Large intestine (tissue), 3 donors: ENCODE results near the gene TEX26. TPM values are rescaled to one million over a fixed set of nuclear protein-coding genes. Genes with fewer than 3 reads are reported as not detected.

Source experiments
- DNase-seq, 2 donors: peaks; one replicate each; pipeline versions ENCODE4 v3.0.0 to v3.0.0-alpha.2; 2013
- H3K27ac ChIP-seq: one replicate; pipeline ENCODE4 v1.5.1; 2013; ENCODE audit warnings: low read length
- H3K27me3 ChIP-seq: 2 replicates; pipeline ENCODE4 v1.6.1; 2013; ENCODE audit warnings: low read length; ENCODE audit not compliant: control insufficient read depth, insufficient read depth
- H3K36me3 ChIP-seq: 2 replicates; pipeline ENCODE4 v1.6.1; 2013; ENCODE audit warnings: low read length; ENCODE audit not compliant: control insufficient read depth, insufficient read depth
- H3K4me1 ChIP-seq: one replicate; pipeline ENCODE4 v1.6.1; 2013; ENCODE audit warnings: low read length; ENCODE audit not compliant: control insufficient read depth, insufficient read depth
- H3K4me3 ChIP-seq: one replicate; pipeline ENCODE4 v1.5.1; 2013; ENCODE audit warnings: low read length
- H3K9me3 ChIP-seq: one replicate; pipeline ENCODE4 v1.6.1; 2013; ENCODE audit warnings: mild to moderate bottlenecking, low read depth, low read length, moderate library complexity; ENCODE audit not compliant: control insufficient read depth
- WGBS: methylation state at CpG from one replicate; pipeline ENCODE4 v1.1.5; 2013; ENCODE audit warnings: low lambda C conversion rate; ENCODE audit not compliant: insufficient coverage; 5-methylcytosine and 5-hydroxymethylcytosine counted together
- polyA plus RNA-seq: library from polyadenylated mRNA; unstranded; fragments of 120-200 nt; gene quantifications from one replicate; pipeline ENCODE4 v1.2.1, GENCODE V29; 2013

The TEX26 gene
- polyA plus RNA-seq, 1 donor, result 0.12 TPM

DNA sequence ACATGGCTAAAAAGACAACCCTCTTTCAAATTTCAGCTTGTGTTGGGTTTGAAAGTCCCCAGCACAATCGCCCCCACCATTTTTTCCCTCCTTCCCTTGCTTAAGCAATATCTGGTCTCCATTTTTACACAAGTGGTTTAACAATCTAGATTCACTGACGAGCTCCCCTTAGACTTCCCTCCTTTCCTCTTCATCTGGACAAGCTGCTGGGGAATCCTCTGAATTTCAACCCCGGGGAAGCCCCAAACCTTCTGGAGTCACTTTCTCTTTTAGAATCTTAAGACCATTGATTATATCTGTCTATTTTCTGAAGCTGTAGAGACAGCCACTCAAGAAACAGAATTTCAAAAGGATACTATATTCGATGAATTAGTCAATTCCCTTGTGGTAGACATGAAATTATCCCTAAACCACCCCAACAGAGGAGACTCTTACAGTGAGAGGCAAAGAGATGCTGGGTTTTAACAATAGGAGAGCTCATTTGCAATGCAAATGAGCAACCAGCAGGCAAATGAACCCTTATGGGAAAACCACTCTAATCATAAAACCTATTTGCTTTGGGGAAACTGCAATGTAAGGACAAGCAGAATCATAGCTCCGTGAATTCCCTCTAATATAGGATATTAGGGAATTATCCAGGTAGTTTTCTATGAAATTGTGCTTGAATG, 78.9 kb downstream of the TEX26 start:
- Histone ChIP-seq H3K36me3 (no peaks in the 10 kb centered on the region), H3K4me1 (no peaks in the 10 kb centered on the region), H3K27me3 (peaks cover 2% of the 10 kb centered on the region), H3K27ac (no peak overlapping the region), H3K4me3 (no peak overlapping the region), H3K9me3 (no peaks in the 10 kb centered on the region)
- 80% methylated on average over 1 of the region's 5 CpGs for WGBS
- no peak for DNase-seq

DNA sequence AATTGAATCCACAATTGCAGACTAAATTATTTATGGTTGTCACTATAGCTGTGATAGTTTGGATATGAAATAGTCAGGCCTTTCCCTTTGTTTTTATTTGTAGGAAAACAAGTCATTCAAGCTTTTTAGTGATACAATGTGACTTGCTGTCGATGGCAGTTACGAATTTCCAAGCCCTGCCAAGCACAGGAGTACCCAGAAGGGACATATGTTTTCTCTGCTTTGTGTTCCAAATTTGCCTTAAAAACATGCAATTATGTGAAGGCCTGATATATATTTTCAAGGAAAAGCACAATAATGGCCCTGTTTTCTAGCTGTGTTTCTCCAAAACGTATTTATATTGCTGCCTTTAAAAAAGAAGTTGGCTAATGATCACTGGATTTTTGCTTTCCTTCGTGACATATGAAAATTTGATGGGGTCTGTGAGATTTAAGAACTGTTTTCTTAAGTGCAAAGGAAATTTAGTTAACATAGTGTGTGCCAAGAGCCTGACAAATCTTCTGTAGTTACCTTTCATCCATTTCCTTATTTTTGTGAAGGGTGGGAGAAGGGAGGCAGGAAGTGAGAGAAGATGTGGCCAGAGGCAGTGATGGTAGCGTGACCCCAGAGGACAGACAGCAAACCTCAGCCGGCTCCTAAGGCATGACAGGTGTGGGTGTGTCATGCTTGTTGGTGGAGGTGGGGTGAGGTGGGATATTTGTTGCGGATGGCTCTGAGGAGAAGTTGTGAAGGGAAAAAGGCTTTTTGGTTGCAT, 79.6 kb downstream of the TEX26 start:
- no peaks in the 10 kb centered on the region for H3K9me3 ChIP-seq
- no peak overlapping the region for H3K4me3 ChIP-seq
- no peak overlapping the region for H3K27ac ChIP-seq
- peaks cover 2% of the 10 kb centered on the region for H3K27me3 ChIP-seq
- no peaks in the 10 kb centered on the region for H3K36me3 ChIP-seq
- WGBS, result 27% methylated on average over 3 of the region's 7 CpGs
- no peak for DNase-seq
- no peaks in the 10 kb centered on the region for H3K4me1 ChIP-seq

DNA sequence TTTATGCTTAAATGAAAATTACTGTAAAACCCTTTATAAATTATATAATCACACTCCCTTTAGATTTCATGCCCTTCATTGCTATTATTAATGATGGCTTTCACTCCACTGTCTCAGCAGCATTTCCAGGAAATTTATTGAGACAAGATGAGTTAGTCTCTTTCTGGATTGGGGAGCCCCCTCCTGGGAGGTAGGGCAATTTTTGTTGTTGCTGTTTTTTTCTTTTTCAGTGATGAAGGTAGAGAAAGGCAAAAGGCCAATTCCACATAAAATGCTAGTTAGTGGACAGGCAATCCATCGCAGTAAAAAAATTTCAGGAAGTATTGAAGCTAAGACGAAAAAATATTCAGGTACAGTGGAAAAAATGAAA, 80.2 kb downstream of the TEX26 start:
- Histone ChIP-seq H3K27ac (no peak overlapping the region), H3K36me3 (no peaks in the 10 kb centered on the region), H3K4me1 (no peaks in the 10 kb centered on the region), H3K27me3 (peaks cover 2% of the 10 kb centered on the region), H3K4me3 (no peak overlapping the region), H3K9me3 (no peaks in the 10 kb centered on the region)
- no peak for DNase-seq
- 86% methylated on average over 2 of the region's 2 CpGs for WGBS

GRCh38 chr13:31014456-31014855, 82.0 kb downstream of the TEX26 start:
- Histone ChIP-seq H3K4me1 (no peaks in the 10 kb centered on the region), H3K9me3 (no peaks in the 10 kb centered on the region), H3K27ac (no peak overlapping the region), H3K4me3 (no peak overlapping the region), H3K36me3 (no peaks in the 10 kb centered on the region), H3K27me3 (no peaks in the 10 kb centered on the region)
- 100% methylated on average over 1 of the region's 1 CpG for WGBS
- DNase-seq, result no peak

- Histone ChIP-seq H3K4me1 (no peaks in the 10 kb centered on the region), H3K27me3 (no peaks in the 10 kb centered on the region), H3K9me3 (no peaks in the 10 kb centered on the region), H3K36me3 (no peaks in the 10 kb centered on the region), H3K27ac (no peak overlapping the region), H3K4me3 (no peak overlapping the region)
- no peak for DNase-seq
Measured at GRCh38 chr13:31015199-31015598, 82.7 kb downstream of the TEX26 start.

DNA sequence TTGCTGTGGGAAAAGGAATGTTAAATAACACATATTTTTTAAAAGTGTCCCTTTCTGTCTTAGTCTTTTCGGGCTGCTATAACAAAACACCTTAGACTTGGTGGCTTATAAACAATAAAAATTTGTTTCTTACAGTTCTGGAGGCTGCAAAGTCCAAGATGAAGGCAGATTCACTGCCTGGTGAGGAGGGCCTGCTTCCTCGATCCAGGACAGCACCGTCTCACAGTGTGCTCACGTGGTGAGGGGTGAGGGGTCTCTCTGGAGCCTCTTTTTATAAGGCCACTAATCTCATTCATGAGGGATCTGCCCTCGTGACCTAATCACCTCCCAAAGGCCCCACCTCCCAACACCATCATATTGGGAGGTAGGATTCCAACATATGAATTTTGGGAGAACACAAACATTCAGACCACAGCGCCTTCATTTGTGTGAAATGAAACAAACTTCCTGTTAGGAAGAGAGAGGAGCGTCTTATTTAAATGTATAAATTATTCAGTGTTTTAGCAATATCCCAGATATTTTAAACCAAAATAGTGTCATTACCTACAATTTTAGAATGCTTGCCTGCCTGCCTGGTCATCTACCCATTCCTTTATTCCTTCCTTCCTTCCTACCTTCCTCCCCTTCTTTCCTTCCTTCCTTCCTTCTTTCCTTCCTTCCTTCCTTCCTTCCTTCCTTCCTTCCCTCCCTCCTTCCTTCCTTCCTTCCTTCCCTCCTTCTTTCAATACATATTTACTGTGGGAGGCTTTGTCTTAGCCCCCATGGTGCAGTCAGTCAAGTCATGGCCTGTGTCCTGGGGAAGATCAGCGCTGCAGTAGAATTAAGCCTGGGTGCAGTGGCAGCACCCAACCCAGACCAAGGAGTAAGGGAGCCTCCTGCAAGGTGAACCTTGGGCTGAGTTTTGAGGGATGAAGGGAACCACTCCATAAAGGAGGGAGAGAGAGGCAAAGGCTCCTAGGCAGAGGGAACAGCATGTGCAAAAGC, 84.2 kb downstream of the TEX26 start:
- no peak overlapping the region for H3K4me3 ChIP-seq
- H3K27ac ChIP-seq, result no peak overlapping the region
- 100% methylated on average over 2 of the region's 8 CpGs for WGBS
- H3K36me3 ChIP-seq, result no peaks in the 10 kb centered on the region
- no peaks in the 10 kb centered on the region for H3K4me1 ChIP-seq
- DNase-seq, result no peak
- no peaks in the 10 kb centered on the region for H3K9me3 ChIP-seq
- no peaks in the 10 kb centered on the region for H3K27me3 ChIP-seq

GRCh38 chr13:31018511-31018910, 86.1 kb downstream of the TEX26 start:
- H3K9me3 ChIP-seq, result no peaks in the 10 kb centered on the region
- WGBS, result no CpG with 5 or more reads among the region's 3 CpGs

GRCh38 chr13:31020996-31021395, 88.5 kb downstream of the TEX26 start:
- Histone ChIP-seq H3K27me3 (no peaks in the 10 kb centered on the region), H3K36me3 (no peaks in the 10 kb centered on the region), H3K4me1 (no peaks in the 10 kb centered on the region), H3K9me3 (no peaks in the 10 kb centered on the region), H3K27ac (no peak overlapping the region), H3K4me3 (no peak overlapping the region)
- no CpG with 5 or more reads among the region's 3 CpGs for WGBS
- DNase-seq, result no peak

More at GRCh38 chr13:31018511-31018910, 86.1 kb downstream of the TEX26 start:
- Histone ChIP-seq H3K27me3 (no peaks in the 10 kb centered on the region), H3K27ac (no peak overlapping the region), H3K36me3 (no peaks in the 10 kb centered on the region), H3K4me1 (no peaks in the 10 kb centered on the region), H3K4me3 (no peak overlapping the region)
- DNase-seq, result no peak

- Histone ChIP-seq H3K9me3 (no peaks in the 10 kb centered on the region), H3K4me1 (no peaks in the 10 kb centered on the region), H3K36me3 (no peaks in the 10 kb centered on the region), H3K27me3 (no peaks in the 10 kb centered on the region), H3K27ac (no peak overlapping the region), H3K4me3 (no peak overlapping the region)
- 100% methylated on average over 1 of the region's 13 CpGs for WGBS
- DNase-seq, result no peak
Measured at GRCh38 chr13:31022288-31022895, 89.9 kb downstream of the TEX26 start.

DNA sequence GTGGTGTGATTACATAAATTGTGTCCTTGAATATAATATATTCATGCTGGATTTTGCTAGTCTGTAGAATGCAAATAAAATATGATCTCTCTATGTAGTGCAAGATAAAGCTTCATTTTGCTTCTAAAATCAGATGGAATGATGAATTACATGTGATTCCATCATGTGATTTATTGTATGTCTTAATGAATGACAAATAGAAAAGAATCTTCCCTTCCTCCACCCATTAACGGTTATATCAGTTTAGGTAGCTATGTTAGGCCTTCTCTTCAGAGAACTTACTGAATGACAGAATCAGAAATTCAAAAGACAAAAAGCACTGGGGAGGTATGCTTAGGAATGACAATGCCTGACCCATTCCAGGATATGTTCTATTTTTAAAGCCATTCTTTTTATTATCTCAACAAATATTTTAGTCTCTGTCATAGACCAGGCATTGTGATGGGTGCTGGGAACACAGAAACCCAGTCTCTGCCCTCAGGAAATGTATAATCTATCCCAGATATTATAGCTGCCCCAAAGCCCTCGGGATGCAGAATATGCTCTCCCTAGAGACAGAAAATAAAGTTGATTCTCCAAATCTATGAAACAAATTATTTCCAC, 90.6 kb downstream of the TEX26 start:
- WGBS, result 30% methylated on average over 2 of the region's 2 CpGs
- H3K27me3 ChIP-seq, result no peaks in the 10 kb centered on the region
- H3K9me3 ChIP-seq, result no peaks in the 10 kb centered on the region
- H3K36me3 ChIP-seq, result no peaks in the 10 kb centered on the region
- H3K4me3 ChIP-seq, result no peak overlapping the region
- H3K27ac ChIP-seq, result no peak overlapping the region
- no peaks in the 10 kb centered on the region for H3K4me1 ChIP-seq
- no peak for DNase-seq
